HG02840 (cell line): ENCODE data around the gene GABPA.
"Not testable (repeated sequence)": the region's sequence is repeated elsewhere in the genome, so short reads cannot be mapped to it uniquely, and the experiment has no call there.

ENCODE experiments used
- ATAC-seq: cut with Tn5 transposase; IDR thresholded peaks from one replicate; pipeline ENCODE4 v1.9.1; 2021; ENCODE audit warnings: mild to moderate bottlenecking, moderate library complexity, moderate number of reproducible peaks; ENCODE audit not compliant: unreplicated experiment, low FRiP score

Gene GABPA

GRCh38 chr21:25735646-25736597 is 1.1 kb downstream of the GABPA start:
- peak; percentile 11 for ATAC-seq

- ATAC-seq = no peak
These were observed 2.6 kb downstream of the GABPA start for GRCh38 chr21:25737421-25737820.

GRCh38 chr21:25742900-25743299 is 8.1 kb downstream of the GABPA start:
- ATAC-seq = no peak

GRCh38 chr21:25744854-25745253 is 10.1 kb downstream of the GABPA start:
- no peak for ATAC-seq

- no peak for ATAC-seq
These were observed 15.3 kb downstream of the GABPA start for GRCh38 chr21:25750085-25750484.

- ATAC-seq = no peak
These were observed 17.6 kb downstream of the GABPA start for GRCh38 chr21:25752416-25752815.

- no peak for ATAC-seq
These were observed 21.6 kb downstream of the GABPA start for GRCh38 chr21:25756190-25756932.

- no peak for ATAC-seq
These were observed 22.8 kb downstream of the GABPA start for GRCh38 chr21:25757531-25757930.

- no peak for ATAC-seq
These were observed 24.8 kb downstream of the GABPA start for GRCh38 chr21:25759573-25759972.

GRCh38 chr21:25760061-25760460 is 25.3 kb downstream of the GABPA start:
- no peak for ATAC-seq

- no peak for ATAC-seq
These were observed 25.9 kb downstream of the GABPA start for GRCh38 chr21:25760677-25761076.

GRCh38 chr21:25764065-25764464 is 29.3 kb downstream of the GABPA start:
- ATAC-seq = no peak

- no peak for ATAC-seq
These were observed 33.1 kb downstream of the GABPA start for GRCh38 chr21:25767921-25768320.

GRCh38 chr21:25772686-25773085 is 37.9 kb downstream of the GABPA start:
- ATAC-seq = no peak

GRCh38 chr21:25776440-25776839 is 41.7 kb downstream of the GABPA start:
- no peak for ATAC-seq

- not testable (repeated sequence) for ATAC-seq
These were observed 43.5 kb downstream of the GABPA start for GRCh38 chr21:25778126-25778875.

- ATAC-seq = no peak
These were observed 53.9 kb downstream of the GABPA start for GRCh38 chr21:25788677-25789076.

GRCh38 chr21:25790122-25790877 is 55.5 kb downstream of the GABPA start:
- no peak for ATAC-seq

- no peak for ATAC-seq
These were observed 56.1 kb downstream of the GABPA start for GRCh38 chr21:25790878-25791204.

GRCh38 chr21:25791319-25791718 is 56.5 kb downstream of the GABPA start:
- ATAC-seq = no peak
